ENCODE data around the gene AUTS2.

- TF ChIP-seq POLR2AphosphoS5 (IDR thresholded peaks at IDR 0.05) (no peak), POLR2A (IDR thresholded peaks at IDR 0.05) (no peak)
Measured at GRCh38 chr7:69825113-69825972, 227.1 kb downstream of the AUTS2 start.

Data from spleen (tissue), 3 donors.